Cardiac muscle cell (in vitro differentiated cells and primary cell): ENCODE results near the gene SKA2. TPM values are rescaled to one million over a fixed set of nuclear protein-coding genes. Genes with fewer than 3 reads are reported as not detected.
"Not testable (repeated sequence)": the region's sequence is repeated elsewhere in the genome, so short reads cannot be mapped to it uniquely, and the experiment has no call there.

ENCODE experiments used
- DNase-seq, 2 donors: peaks; one replicate each; pipeline versions ENCODE4 v3.0.0 to v3.0.0-alpha.2; 2010 to 2017; ENCODE audit warnings: low read depth in 1 of 2, low spot score in 1 of 2
- H3K27ac ChIP-seq: fragments of 200-600 bp; sonication (generic); 2 replicates; pipeline ENCODE4 v1.5.1; 2016
- H3K27me3 ChIP-seq: fragments of 200-600 bp; sonication (generic); 2 replicates; pipeline ENCODE4 v1.6.0; 2016; ENCODE audit warnings: control low read depth
- H3K36me3 ChIP-seq: fragments of 200-600 bp; sonication (generic); 2 replicates; pipeline ENCODE4 v1.5.1; 2016; ENCODE audit warnings: control low read depth
- H3K4me1 ChIP-seq: fragments of 200-600 bp; sonication (generic); 2 replicates; pipeline ENCODE4 v1.8.1; 2017; ENCODE audit warnings: low read depth, mild to moderate bottlenecking, mixed run types
- H3K4me3 ChIP-seq: fragments of 200-600 bp; sonication (generic); 2 replicates; pipeline ENCODE4 v1.5.1; 2016; ENCODE audit warnings: mild to moderate bottlenecking
- H3K9me3 ChIP-seq: fragments of 200-600 bp; sonication (generic); 2 replicates; pipeline ENCODE4 v1.5.1; 2017; ENCODE audit warnings: low read depth, mild to moderate bottlenecking, control low read depth
- polyA plus RNA-seq: library from polyadenylated mRNA; unstranded; fragments of >200 nt; fragmentation: Nextera tagmentation; extraction: Ambion mirVana; gene quantifications from 2 replicates; pipeline ENCODE4 v1.2.1, GENCODE V29; 2016
- total RNA-seq: library from RNA; depleted of rRNA; stranded (reverse); fragments of >200 nt; gene quantifications from 2 replicates; pipeline ENCODE4 v1.2.3, GENCODE V29; 2016
- TF ChIP-seq, protein P1 (sequence below): IDR thresholded peaks from 2 replicates; pipeline ENCODE4 v1.5.1; 2012; ENCODE audit warnings: low read depth, mild to moderate bottlenecking, low read length

The SKA2 gene
- total and polyA plus RNA-seq, 2 experiments from 2014 or later = 37.7 to 107 TPM

DNA sequence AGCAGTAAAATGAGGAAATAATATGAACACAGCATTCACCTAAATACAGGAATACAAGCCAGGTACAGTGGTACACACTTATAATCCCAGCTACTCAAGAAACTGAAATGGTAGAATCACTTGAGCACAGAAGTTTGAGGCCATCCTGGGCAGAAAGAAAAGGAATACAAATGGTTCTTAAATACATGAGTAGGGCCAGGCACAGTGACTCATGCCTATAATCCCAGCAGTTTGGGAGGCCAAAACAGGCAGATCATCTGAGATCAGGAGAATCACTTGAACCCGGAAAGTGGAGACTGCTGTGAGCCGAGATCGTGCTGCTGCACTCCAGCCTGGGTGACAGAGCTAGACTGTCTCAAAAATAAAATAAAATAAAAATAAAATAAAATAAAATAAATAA lies 31.9 kb upstream of the SKA2 start:
- no peak overlapping the region for H3K4me3 ChIP-seq
- peaks cover 6% of the 10 kb centered on the region for H3K36me3 ChIP-seq
- H3K27ac ChIP-seq = no peak overlapping the region
- no peaks in the 10 kb centered on the region for H3K9me3 ChIP-seq
- TF ChIP-seq, protein P1, sequence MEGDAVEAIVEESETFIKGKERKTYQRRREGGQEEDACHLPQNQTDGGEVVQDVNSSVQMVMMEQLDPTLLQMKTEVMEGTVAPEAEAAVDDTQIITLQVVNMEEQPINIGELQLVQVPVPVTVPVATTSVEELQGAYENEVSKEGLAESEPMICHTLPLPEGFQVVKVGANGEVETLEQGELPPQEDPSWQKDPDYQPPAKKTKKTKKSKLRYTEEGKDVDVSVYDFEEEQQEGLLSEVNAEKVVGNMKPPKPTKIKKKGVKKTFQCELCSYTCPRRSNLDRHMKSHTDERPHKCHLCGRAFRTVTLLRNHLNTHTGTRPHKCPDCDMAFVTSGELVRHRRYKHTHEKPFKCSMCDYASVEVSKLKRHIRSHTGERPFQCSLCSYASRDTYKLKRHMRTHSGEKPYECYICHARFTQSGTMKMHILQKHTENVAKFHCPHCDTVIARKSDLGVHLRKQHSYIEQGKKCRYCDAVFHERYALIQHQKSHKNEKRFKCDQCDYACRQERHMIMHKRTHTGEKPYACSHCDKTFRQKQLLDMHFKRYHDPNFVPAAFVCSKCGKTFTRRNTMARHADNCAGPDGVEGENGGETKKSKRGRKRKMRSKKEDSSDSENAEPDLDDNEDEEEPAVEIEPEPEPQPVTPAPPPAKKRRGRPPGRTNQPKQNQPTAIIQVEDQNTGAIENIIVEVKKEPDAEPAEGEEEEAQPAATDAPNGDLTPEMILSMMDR = no peak
- no peaks in the 10 kb centered on the region for H3K27me3 ChIP-seq
- DNase-seq = no peak
- no peaks in the 10 kb centered on the region for H3K4me1 ChIP-seq

GRCh38 chr17:59185997-59186396 lies 31.0 kb upstream of the SKA2 start:
- Histone ChIP-seq H3K27ac (no peak overlapping the region), H3K4me1 (no peaks in the 10 kb centered on the region), H3K9me3 (no peaks in the 10 kb centered on the region), H3K4me3 (no peak overlapping the region), H3K27me3 (no peaks in the 10 kb centered on the region), H3K36me3 (peaks cover 6% of the 10 kb centered on the region)
- no peak for DNase-seq
- TF ChIP-seq, protein P1 = no peak

- Histone ChIP-seq H3K27ac (no peak overlapping the region), H3K4me1 (no peaks in the 10 kb centered on the region)
- TF ChIP-seq, protein P1 = no peak
Measured at GRCh38 chr17:59181481-59181880, 26.5 kb upstream of the SKA2 start.

GRCh38 chr17:59180626-59181025 lies 25.6 kb upstream of the SKA2 start:
- TF ChIP-seq, protein P1 = no peak
- H3K27me3 ChIP-seq = no peaks in the 10 kb centered on the region
- no peak overlapping the region for H3K4me3 ChIP-seq
- H3K27ac ChIP-seq = no peak overlapping the region
- no peaks in the 10 kb centered on the region for H3K4me1 ChIP-seq
- H3K9me3 ChIP-seq = no peaks in the 10 kb centered on the region
- DNase-seq = no peak
- H3K36me3 ChIP-seq = peaks cover 3% of the 10 kb centered on the region

More at GRCh38 chr17:59181481-59181880, 26.5 kb upstream of the SKA2 start:
- DNase-seq = no peak
- H3K4me3 ChIP-seq = no peak overlapping the region
- peaks cover 4% of the 10 kb centered on the region for H3K36me3 ChIP-seq
- no peaks in the 10 kb centered on the region for H3K9me3 ChIP-seq
- no peaks in the 10 kb centered on the region for H3K27me3 ChIP-seq

DNA sequence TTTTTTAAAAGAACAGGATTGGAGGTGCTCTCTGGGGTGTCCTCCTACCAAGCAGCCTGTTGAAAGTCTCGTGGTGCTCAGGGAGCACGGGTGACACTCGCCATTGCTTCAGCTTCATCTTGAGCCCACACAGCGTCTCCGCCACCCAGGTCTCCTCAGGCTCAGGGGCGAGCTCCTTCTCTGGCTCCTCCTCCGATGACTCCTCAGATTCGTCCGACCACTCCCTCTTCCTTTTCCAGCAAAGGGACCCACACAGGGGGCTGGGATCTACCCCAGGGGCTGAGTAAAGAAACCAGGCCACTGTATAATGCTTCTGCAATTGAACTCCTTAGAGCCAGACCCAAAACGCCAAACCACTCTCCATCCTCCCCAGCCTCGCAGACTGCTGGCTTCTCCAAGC lies 24.6 kb upstream of the SKA2 start:
- not testable (repeated sequence) for DNase-seq, H3K27ac ChIP-seq, H3K4me1 ChIP-seq, H3K4me3 ChIP-seq, H3K36me3 ChIP-seq, H3K9me3 ChIP-seq, H3K27me3 ChIP-seq

DNA sequence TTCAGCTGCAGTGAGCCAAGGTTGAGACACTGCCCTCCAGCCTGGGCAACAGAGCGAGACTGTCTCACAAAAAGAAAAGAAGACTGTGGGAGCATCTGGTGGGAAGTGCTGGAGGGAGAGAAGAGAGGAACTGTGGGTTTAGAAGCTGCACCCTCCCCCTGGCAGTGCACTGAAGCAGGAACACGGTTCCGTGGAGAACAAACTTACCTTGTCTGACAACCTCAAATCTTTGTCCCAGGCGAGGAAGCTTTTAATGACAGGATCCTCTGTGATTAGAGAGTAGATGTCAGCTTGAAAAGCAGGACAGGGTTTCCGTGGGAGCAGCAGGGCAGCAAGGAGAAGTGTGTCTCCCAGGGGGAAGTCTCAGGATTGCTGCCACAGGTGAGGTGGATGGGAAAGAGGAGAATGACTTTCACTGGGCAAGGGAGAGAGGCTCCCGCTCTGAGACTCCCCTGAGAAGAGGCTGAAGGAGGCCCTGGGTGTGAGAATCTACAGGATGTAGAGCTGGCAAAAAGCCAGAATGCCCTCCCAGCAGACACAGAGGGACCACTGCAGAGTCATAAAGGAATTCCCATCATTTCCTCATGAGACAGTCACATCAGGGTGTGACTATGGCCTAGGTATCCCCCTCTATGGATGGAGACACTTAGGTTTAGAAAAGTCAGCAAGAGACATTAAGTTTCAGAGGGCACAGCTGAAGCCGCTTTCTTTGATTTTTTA lies 23.4 kb upstream of the SKA2 start:
- Histone ChIP-seq H3K36me3 (no peaks in the 10 kb centered on the region), H3K27me3 (no peaks in the 10 kb centered on the region), H3K27ac (no peak overlapping the region), H3K4me1 (no peaks in the 10 kb centered on the region), H3K4me3 (no peak overlapping the region), H3K9me3 (no peaks in the 10 kb centered on the region)
- no peak for DNase-seq
- TF ChIP-seq, protein P1 = no peak
